SW480 (cell line): Measurements from ENCODE around the gene MAGEL2.
A peak's percentile ranks its signal among the peaks of the same experiment; 100 is the strongest.

Experiments used
- DNase-seq: peaks from one replicate; pipeline ENCODE4 v3.0.0-alpha.2; 2016; ENCODE audit warnings: low spot score

The MAGEL2 gene

GRCh38 chr15:23647421-23648370, at the start of gene MAGEL2:
Gene MAGEL2, minus strand, starts transcription at chr15:23647867. Its CDS starts 125 bp downstream, at chr15:23647742.
- no peak for DNase-seq

DNA sequence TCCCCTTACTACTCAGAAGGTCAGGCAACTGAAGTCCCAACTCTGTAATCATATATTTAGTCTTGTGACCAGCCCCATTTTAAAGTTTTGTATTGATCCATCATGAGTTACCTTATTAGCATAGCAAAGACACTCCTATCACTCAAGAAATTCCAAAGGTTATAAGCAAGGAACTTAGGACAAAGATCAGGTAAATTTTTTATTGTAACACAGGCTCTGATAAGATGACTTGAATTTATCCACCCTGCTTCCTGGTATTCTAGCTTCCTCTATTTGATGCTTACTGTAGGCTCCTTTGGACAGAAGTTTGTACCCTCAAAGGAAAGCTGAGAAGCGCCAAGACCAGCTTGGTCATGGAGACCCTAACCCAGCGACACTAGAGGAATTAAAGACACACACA, 47.6 kb upstream of the MAGEL2 start:
- DNase-seq, result no peak

- no peak for DNase-seq
Measured at GRCh38 chr15:23694592-23694991, 46.9 kb upstream of the MAGEL2 start.

- DNase-seq, result no peak
Measured at GRCh38 chr15:23690450-23690852, 42.8 kb upstream of the MAGEL2 start.

DNA sequence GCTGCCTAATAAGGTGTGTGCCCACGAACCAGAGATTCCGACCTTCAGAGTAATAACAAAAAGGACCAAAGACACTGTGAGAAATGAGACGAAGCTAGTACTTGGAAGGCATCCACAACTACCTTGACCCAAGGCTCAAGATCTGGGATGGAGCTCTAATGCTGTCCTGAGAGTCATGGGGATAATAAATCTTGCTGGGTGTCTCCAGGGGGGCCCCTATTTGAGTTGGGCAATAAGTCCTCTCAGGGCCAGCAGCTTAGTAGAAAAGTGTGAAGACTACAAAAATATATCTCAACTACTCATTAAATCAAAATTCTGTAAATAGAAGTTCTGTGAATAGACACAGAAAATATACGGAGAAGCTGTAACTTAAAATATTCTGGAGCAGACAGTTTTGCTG, 42.3 kb upstream of the MAGEL2 start:
- no peak for DNase-seq

DNA sequence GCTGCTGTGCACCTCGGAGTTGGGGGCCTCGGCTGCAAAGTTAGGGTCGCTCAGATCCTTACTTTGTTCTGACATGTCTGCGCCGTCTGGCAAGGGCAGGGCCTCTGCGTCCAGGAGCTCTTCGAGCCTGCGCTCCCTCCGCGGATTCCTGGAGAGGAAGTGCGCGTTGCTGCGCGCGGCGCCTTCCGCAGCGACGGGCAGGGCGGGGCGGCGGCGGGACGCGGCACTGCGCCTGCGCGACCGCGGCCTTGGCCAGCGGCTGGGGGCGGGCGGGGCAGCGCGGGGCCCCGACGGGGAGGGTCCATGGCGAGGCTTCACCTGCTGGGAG, 39.4 kb upstream of the MAGEL2 start, which contains the start of gene NDN:
Gene NDN, minus strand, starts transcription at position 163 of the 328 bp plus-strand sequence. Its CDS starts 88 bp downstream, at position 75.
- DNase-seq, result no peak

GRCh38 chr15:23686466-23687142, 38.9 kb upstream of the MAGEL2 start:
- no peak for DNase-seq

GRCh38 chr15:23671481-23671880, 23.8 kb upstream of the MAGEL2 start:
- DNase-seq, result no peak

- no peak for DNase-seq
Measured at GRCh38 chr15:23670970-23671369, 23.3 kb upstream of the MAGEL2 start.

DNA sequence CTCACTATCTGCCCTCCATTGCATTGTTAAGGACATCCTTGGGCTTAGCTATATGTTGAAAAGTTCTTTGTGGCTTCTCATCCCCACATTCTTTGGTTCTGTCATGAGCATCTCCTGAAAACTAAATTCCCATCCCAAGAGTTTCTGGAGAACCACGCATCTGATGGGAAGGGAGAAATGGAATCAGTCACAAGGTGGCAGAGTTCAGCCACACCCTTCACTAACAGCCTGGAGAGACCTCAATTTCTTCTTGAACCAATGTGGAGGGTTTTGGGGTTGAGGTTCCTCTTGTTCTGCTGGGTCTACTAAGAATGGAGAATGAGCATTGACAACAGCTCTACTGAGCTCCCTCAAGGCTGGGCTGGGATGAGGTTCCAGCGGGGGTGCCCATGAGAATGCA, 15.6 kb upstream of the MAGEL2 start:
- DNase-seq, result no peak

DNA sequence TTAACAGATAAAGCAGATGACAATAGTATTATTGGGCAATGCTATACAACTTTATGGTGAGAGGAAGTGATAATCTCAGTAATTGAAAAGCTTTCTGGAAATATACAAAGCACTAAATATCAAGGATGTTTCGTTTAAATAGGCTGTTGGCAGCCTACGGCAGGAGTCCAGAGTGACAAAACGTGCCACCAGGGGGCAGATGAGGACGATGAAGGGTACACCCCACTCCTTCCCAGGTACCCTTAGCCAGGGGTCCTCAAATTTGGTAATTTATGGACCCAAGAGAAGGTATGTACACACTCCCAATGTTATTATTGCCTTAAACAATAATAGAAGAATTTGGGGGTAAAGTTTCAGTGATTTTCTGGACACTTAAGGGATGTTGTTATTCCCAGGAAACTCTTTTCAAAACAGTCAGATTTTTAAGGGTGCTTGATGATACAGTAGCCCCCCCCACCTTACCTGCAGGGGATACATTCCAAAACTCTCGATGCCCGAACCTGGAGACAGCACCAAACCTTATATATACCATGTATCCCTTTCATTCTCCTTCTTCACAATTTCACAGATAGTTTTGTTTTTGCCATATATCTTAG, 1.4 kb upstream of the MAGEL2 start:
- DNase-seq, result no peak

DNA sequence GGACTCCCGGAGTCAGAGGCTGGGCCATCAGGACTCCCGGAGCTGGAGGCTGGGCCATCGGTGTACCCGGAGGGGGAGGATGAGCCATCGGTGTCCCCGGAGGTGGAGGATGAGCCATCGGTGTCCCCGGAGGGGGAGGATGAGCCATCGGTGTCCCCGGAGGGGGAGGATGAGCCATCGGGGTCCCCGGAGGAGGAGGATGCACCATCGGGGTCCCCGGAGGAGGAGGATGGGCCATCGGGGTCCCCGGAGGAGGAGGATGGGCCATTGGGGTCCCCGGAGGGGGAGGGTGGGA, 719 bp downstream of the MAGEL2 start:
- DNase-seq, result no peak

DNA sequence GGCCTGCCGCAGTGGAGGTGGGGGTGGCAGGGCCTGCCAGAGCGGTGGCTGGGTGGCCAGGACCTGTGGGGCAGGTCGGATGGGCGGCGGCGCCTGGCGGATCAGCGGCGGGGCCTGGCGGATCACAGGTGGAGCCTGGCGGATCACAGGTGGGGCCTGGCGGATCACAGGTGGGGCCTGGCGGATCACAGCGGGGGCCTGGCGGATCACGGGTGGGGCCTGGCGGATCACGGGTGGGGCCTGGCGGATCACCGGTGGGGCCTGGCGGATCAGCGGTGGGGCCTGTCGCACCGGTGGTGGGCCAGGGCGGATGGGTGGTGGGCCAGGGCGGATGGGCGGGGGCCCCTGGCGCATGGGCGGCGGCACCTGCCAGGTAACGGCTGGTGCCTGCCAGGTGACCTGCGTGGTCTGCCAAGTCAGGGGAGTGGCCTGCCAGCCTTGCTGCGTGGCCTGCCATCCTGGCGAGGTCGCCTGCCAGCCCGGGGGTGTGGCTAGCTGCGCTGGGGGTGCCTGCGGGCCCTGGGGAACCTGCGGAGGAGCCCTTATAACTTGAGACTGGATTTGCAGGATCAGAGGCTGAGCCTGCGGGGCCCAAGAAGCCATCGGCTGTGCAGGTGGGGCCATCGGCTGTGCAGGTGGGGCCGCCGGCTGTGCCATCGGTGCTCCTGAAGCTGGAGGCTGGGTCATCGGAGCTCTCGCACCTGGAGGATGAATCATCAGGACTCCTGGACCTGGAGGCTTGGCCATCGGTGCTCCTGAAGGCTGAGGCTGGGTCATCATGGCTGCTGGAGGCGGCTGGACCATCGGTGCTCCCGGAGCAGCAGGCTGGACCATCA, 1.3 kb downstream of the MAGEL2 start:
- no peak for DNase-seq

GRCh38 chr15:23645371-23646164, 2.1 kb downstream of the MAGEL2 start:
- no peak for DNase-seq

DNA sequence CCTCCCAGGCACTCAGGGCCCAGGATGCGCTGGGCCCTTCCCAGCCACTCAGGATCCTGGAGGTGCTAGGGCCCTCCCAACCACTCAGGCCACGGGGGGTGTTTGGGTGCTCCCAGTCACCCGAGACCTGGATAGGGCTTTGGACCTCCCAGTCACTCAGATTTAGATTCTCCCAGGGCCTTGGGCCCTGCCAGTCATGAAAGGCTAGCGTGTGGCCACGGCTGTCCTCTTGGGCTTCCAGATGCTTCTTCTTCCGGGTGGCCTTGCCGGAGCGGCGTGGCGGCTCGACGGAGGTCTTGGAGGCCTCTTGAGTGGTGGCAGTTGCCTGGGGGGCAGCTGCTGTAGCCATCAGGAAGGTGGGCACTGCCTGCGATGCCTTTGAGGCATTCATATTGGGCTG, 2.8 kb downstream of the MAGEL2 start:
- DNase-seq, result no peak

- peak; percentile 50 for DNase-seq
Measured at GRCh38 chr15:23642413-23643044, 5.1 kb downstream of the MAGEL2 start.

GRCh38 chr15:23634181-23634580, 13.5 kb downstream of the MAGEL2 start:
- DNase-seq, result no peak

GRCh38 chr15:23629234-23629805, 18.3 kb downstream of the MAGEL2 start:
- DNase-seq, result peak; percentile 25

DNA sequence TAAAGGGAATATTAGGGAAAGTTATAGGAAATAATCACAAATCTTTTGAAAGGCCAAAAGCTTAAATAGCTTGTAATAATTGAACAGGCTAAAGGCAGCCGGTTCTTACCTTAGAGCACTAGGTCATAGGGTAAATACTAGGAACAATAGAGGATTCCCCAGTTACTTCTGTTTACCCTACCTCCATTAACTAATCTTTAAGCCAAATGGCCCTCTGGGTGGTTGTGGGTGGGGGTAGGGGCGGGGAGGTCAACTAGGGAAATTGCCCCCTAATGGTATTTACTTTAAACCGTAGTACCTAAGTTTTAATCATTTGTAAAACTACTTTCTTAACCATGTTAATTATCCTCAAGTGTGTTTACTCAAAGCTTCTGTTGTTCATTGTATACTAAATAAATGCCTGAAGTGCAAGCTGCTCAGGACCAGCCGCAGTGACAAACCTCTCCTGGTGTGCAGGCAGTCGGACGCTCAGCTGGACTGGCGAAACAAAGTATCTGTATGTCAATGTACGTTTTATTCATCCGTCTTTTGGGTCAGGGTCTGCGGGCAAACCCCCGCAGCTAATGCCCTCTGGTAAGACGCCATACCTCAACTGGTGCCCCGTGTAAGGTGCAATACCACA, 18.9 kb downstream of the MAGEL2 start:
- no peak for DNase-seq

DNA sequence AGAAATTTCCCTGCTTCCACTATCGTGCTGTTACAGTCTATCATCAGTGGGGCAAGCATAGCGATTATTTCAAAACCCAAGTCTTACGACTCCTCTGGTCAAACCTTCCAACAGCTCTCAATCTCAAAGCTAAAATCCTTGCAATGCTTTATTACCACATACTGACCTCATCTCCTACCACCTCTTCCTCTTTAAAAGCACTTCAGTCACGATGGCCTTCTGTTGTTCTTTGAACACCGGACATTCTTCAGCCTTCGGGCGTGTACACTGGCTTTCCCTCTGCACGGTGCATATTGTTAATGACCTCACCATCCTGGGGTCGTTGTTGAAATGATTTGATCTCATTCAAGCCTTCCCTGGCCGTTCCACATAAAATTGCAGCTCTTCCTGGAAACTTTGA, 31.1 kb downstream of the MAGEL2 start:
- peak; percentile 41 for DNase-seq
